ENCODE measurements around the gene LRRC10B.

GRCh38 chr11:61510974-61511373 is 2.4 kb downstream of the LRRC10B start:
- TF ChIP-seq CTCF (IDR thresholded peaks at IDR 0.05; ENCODE audit: low read length) (no peak), EZH2 (IDR thresholded peaks at IDR 0.05; ENCODE audit: borderline replicate concordance, low read length) (no peak)
